Prostate gland (tissue), 2 donors: Measurements from ENCODE around the gene THAP6. TPM values are rescaled to one million over a fixed set of nuclear protein-coding genes. Genes with fewer than 3 reads are reported as not detected.

Source experiments
- DNase-seq: peaks from one replicate; pipeline ENCODE4 v3.0.0-alpha.2; 2019; ENCODE audit warnings: low spot score
- H3K27ac ChIP-seq, 2 donors: fragments of 200-600 bp; sonication (generic); 2 replicates each; pipeline ENCODE4 v1.5.1; 2017 to 2019
- H3K27me3 ChIP-seq: fragments of 200-600 bp; sonication (generic); replicated peaks from 2 replicates; pipeline ENCODE4 v1.5.1; 2019; ENCODE audit not compliant: insufficient read depth
- H3K36me3 ChIP-seq, 2 donors: fragments of 200-600 bp; sonication (generic); 1 replicate in 1 of 2; 2 replicates in 1 of 2; pipeline versions ENCODE4 v1.5.1 to v1.8.1; 2017 to 2019
- H3K4me1 ChIP-seq: fragments of 200-600 bp; sonication (generic); replicated peaks from 2 replicates; pipeline ENCODE4 v1.5.1; 2019
- H3K4me3 ChIP-seq, 2 donors: fragments of 200-600 bp; sonication (generic); 2 replicates each; pipeline ENCODE4 v1.5.1; 2017 to 2019
- H3K9me3 ChIP-seq: fragments of 200-600 bp; sonication (generic); 2 replicates; pipeline ENCODE4 v1.5.1; 2017
- CTCF ChIP-seq, 4 experiments: fragments of 200-600 bp in 2 of 4; fragments of 450-650 bp in 2 of 4; sonication (generic) in 2 of 4; IDR thresholded peaks; 1 replicate in 3 of 4; 2 replicates in 1 of 4; pipeline ENCODE4 v1.5.1; 2016 to 2019; ENCODE audit warnings: antibody characterized with exemption in 4 of 4, mild to moderate bottlenecking in 2 of 4, moderate library complexity in 2 of 4
- POLR2A ChIP-seq: fragments of 450-650 bp; IDR thresholded peaks from one replicate; pipeline ENCODE4 v1.6.1; 2016; ENCODE audit warnings: antibody characterized with exemption, mild to moderate bottlenecking
- POLR2AphosphoS5 ChIP-seq: sonication (generic); formaldehyde crosslinking; IDR thresholded peaks from one replicate; pipeline ENCODE4 v1.6.1; 2017; ENCODE audit warnings: antibody characterized with exemption
- WGBS: methylation state at CpG from one replicate; pipeline ENCODE4 v1.1.5; 2018; 5-methylcytosine and 5-hydroxymethylcytosine counted together
- intact Hi-C: fragments of 100-400 bp; cut with DNase I; formaldehyde crosslinking; loops from one replicate; pipeline ENCODE4 v1.14.2; 2022
- total RNA-seq, 2 donors: library from RNA; depleted of rRNA; stranded (reverse); fragments of >200 nt; gene quantifications; one replicate each; pipeline ENCODE4 v1.1.0, GENCODE V29; 2016

Gene THAP6
- total RNA-seq, 2 donors from 2014 or later: 20.7 to 24.1 TPM

- no peaks in the 10 kb centered on the region for H3K9me3 ChIP-seq
- H3K4me1 ChIP-seq: no peaks in the 10 kb centered on the region
- no peak overlapping the region for H3K27ac ChIP-seq
- WGBS: 97% methylated on average over 3 of the region's 3 CpGs
- no peaks in the 10 kb centered on the region for H3K36me3 ChIP-seq
- intact Hi-C loops: no loop called here
- H3K27me3 ChIP-seq: no peaks in the 10 kb centered on the region
- TF ChIP-seq POLR2AphosphoS5 (no peak), CTCF (IDR thresholded peaks at IDR 0.05) (no peak), POLR2A (no peak)
- DNase-seq: no peak
- H3K4me3 ChIP-seq: no peak overlapping the region
Measured at GRCh38 chr4:75544870-75545269, 30.6 kb downstream of the THAP6 start.

- 92% methylated on average over 5 of the region's 5 CpGs for WGBS
- H3K27me3 ChIP-seq: no peaks in the 10 kb centered on the region
- DNase-seq: no peak
- TF ChIP-seq POLR2A (no peak), POLR2AphosphoS5 (no peak), CTCF (IDR thresholded peaks at IDR 0.05) (no peak)
- H3K36me3 ChIP-seq: no peaks in the 10 kb centered on the region
- intact Hi-C loops: no loop called here
- no peak overlapping the region for H3K27ac ChIP-seq
- no peaks in the 10 kb centered on the region for H3K9me3 ChIP-seq
- H3K4me1 ChIP-seq: no peaks in the 10 kb centered on the region
- no peak overlapping the region for H3K4me3 ChIP-seq
Measured at GRCh38 chr4:75545526-75545925, 31.3 kb downstream of the THAP6 start.

GRCh38 chr4:75547647-75548387 lies 33.5 kb downstream of the THAP6 start:
- Histone ChIP-seq H3K9me3 (no peaks in the 10 kb centered on the region), H3K36me3 (no peaks in the 10 kb centered on the region), H3K27ac (no peak overlapping the region), H3K27me3 (no peaks in the 10 kb centered on the region), H3K4me3 (no peak overlapping the region), H3K4me1 (no peaks in the 10 kb centered on the region)
- TF ChIP-seq CTCF (IDR thresholded peaks at IDR 0.05) (no peak), POLR2A (no peak), POLR2AphosphoS5 (no peak)
- intact Hi-C loops: no loop called here
- 66% methylated on average over 15 of the region's 15 CpGs for WGBS
- no peak for DNase-seq

- Histone ChIP-seq H3K9me3 (no peaks in the 10 kb centered on the region), H3K27me3 (no peaks in the 10 kb centered on the region), H3K4me3 (no peak overlapping the region), H3K36me3 (no peaks in the 10 kb centered on the region), H3K4me1 (no peaks in the 10 kb centered on the region), H3K27ac (no peak overlapping the region)
- WGBS: 75% methylated on average over 2 of the region's 2 CpGs
- no peak for TF ChIP-seq CTCF (IDR thresholded peaks at IDR 0.05)
- no peak for TF ChIP-seq POLR2AphosphoS5
- TF ChIP-seq POLR2A: no peak
- intact Hi-C loops: no loop called here
- no peak for DNase-seq
Measured at GRCh38 chr4:75549019-75549418, 34.7 kb downstream of the THAP6 start.

GRCh38 chr4:75552452-75552851 lies 38.2 kb downstream of the THAP6 start:
- no peak overlapping the region for H3K27ac ChIP-seq
- no peaks in the 10 kb centered on the region for H3K36me3 ChIP-seq
- no peaks in the 10 kb centered on the region for H3K9me3 ChIP-seq
- no peak overlapping the region for H3K4me3 ChIP-seq
- no peaks in the 10 kb centered on the region for H3K27me3 ChIP-seq
- intact Hi-C loops: no loop called here
- no peaks in the 10 kb centered on the region for H3K4me1 ChIP-seq
- TF ChIP-seq POLR2A: no peak
- no peak for TF ChIP-seq POLR2AphosphoS5
- TF ChIP-seq CTCF (IDR thresholded peaks at IDR 0.05): no peak
- DNase-seq: no peak
